Endothelial cell of umbilical vein (primary cell): ENCODE results near the gene OR52B4. TPM values are rescaled to one million over a fixed set of nuclear protein-coding genes. Genes with fewer than 3 reads are reported as not detected.

Experiments used
- BruUV-seq: library from RNA; stranded (reverse); fragments of 400-500 nt; replicated peaks from 2 replicates; lab custom pipeline; 2021; lab: Mats Ljungman, UMichigan
- CTCF ChIA-PET: fragments of 300-600, 350-600 bp; sonication (Branson Sonifier 250); formaldehyde crosslinking; loops from one replicate; lab custom pipeline; 2021; ENCODE audit warnings: antibody characterized with exemption, inconsistent platforms; lab: Charles Lee
- POLR2A ChIA-PET: fragments of 300-600, 350-600 bp; sonication (Branson Sonifier 250); formaldehyde crosslinking; loops from one replicate; lab custom pipeline; 2021; ENCODE audit warnings: antibody characterized with exemption, inconsistent platforms; lab: Charles Lee
- DNase-seq: peaks from one replicate; pipeline ENCODE4 v3.0.0-alpha.2; 2011; ENCODE audit warnings: low read depth, low spot score
- FAIRE-seq: peaks from 2 replicates; lab custom pipeline; 2011; peaks lifted over from hg19 to GRCh38; lab: Jason Lieb, UNC
- H2AFZ ChIP-seq: 2 replicates; pipeline ENCODE4 v1.6.0; 2012; ENCODE audit warnings: low read depth, low read length, control low read depth, inconsistent platforms
- H3K27ac ChIP-seq: 2 replicates; pipeline ENCODE4 v1.5.1; 2011; ENCODE audit warnings: low read depth, mild to moderate bottlenecking, control low read depth, low read length, moderate library complexity; ENCODE audit not compliant: insufficient read depth
- H3K27me3 ChIP-seq, 2 experiments: 2 replicates each; pipeline versions ENCODE4 v1.6.0 to v1.6.1; 2011; ENCODE audit warnings: low read length in 2 of 2, mixed read lengths in 1 of 2; ENCODE audit not compliant: control insufficient read depth in 2 of 2, insufficient read depth in 2 of 2
- H3K36me3 ChIP-seq, 2 experiments: 2 replicates in 1 of 2; 3 replicates in 1 of 2; pipeline ENCODE4 v1.5.1; 2011; ENCODE audit warnings: low read length in 2 of 2, mild to moderate bottlenecking in 1 of 2, moderate library complexity in 1 of 2; ENCODE audit not compliant: control insufficient read depth in 2 of 2, insufficient read depth in 2 of 2; ENCODE audit errors: extremely low read depth in 1 of 2
- H3K4me1 ChIP-seq: 3 replicates; pipeline ENCODE4 v1.5.1; 2011; ENCODE audit warnings: mild to moderate bottlenecking, low read length; ENCODE audit not compliant: control insufficient read depth, insufficient read depth; ENCODE audit errors: extremely low read depth
- H3K4me2 ChIP-seq: 2 replicates; pipeline ENCODE4 v1.6.1; 2011; ENCODE audit warnings: low read length, control low read depth, mixed read lengths; ENCODE audit not compliant: insufficient read depth
- H3K4me3 ChIP-seq, 3 experiments: fragments of 200-600 bp in 1 of 3; sonication (generic), shearing (Covaris generic) in 1 of 3; replicated peaks in 1 of 3; 2 replicates each; pipeline ENCODE4 v1.5.1; 2011 to 2016; ENCODE audit warnings: control low read depth in 3 of 3, low read length in 3 of 3, mild to moderate bottlenecking in 2 of 3, inconsistent platforms in 1 of 3, low read depth in 1 of 3, moderate library complexity in 1 of 3; ENCODE audit not compliant: insufficient read depth in 1 of 3
- H3K79me2 ChIP-seq: 2 replicates; pipeline ENCODE4 v1.6.0; 2012; ENCODE audit warnings: low read length, inconsistent platforms; ENCODE audit not compliant: control insufficient read depth, insufficient read depth
- H3K9ac ChIP-seq: replicated peaks from 2 replicates; pipeline ENCODE3; 2011; ENCODE audit warnings: low read length, control low read depth; ENCODE audit not compliant: insufficient read depth; ENCODE audit errors: extremely low read depth
- H3K9me1 ChIP-seq: replicated peaks from 3 replicates; pipeline ENCODE4 v1.6.0; 2011; ENCODE audit warnings: mild to moderate bottlenecking, low read length; ENCODE audit not compliant: control insufficient read depth, insufficient read depth; ENCODE audit errors: extremely low read depth
- H3K9me3 ChIP-seq: replicated peaks from 2 replicates; pipeline ENCODE4 v1.5.1; 2012; ENCODE audit warnings: low read length, inconsistent platforms; ENCODE audit not compliant: control insufficient read depth, insufficient read depth
- H4K20me1 ChIP-seq: replicated peaks from 2 replicates; pipeline ENCODE3; 2011; ENCODE audit warnings: mild to moderate bottlenecking, low read length; ENCODE audit not compliant: control insufficient read depth, insufficient read depth; ENCODE audit errors: extremely low read depth
- EZH2 ChIP-seq: IDR thresholded peaks from 2 replicates; pipeline ENCODE4 v1.6.1; 2012; ENCODE audit warnings: borderline replicate concordance, low read depth, mild to moderate bottlenecking, moderate library complexity, low read length, inconsistent platforms; ENCODE audit not compliant: severe bottlenecking
- FOS ChIP-seq: IDR thresholded peaks from 2 replicates; pipeline ENCODE4 v1.6.1; 2011; ENCODE audit warnings: mild to moderate bottlenecking, low read length, moderate library complexity, borderline replicate concordance; ENCODE audit not compliant: insufficient read depth
- GATA2 ChIP-seq: IDR thresholded peaks from 2 replicates; pipeline ENCODE4 v1.7.0; 2011; ENCODE audit warnings: low read depth, mild to moderate bottlenecking, moderate library complexity, mixed read lengths, low read length; ENCODE audit not compliant: insufficient read length, insufficient read depth
- JUN ChIP-seq: IDR thresholded peaks from 2 replicates; pipeline ENCODE4 v1.6.1; 2011; ENCODE audit warnings: borderline replicate concordance, low read depth; ENCODE audit not compliant: insufficient read length, insufficient read depth
- MYC ChIP-seq: IDR thresholded peaks from one replicate; pipeline ENCODE4 v1.6.1; 2011; ENCODE audit warnings: mild to moderate bottlenecking, low read depth, low read length
- POLR2A ChIP-seq: IDR thresholded peaks from 2 replicates; pipeline ENCODE4 v1.6.1; 2012; ENCODE audit warnings: low read depth, mild to moderate bottlenecking, control low read depth, low read length
- POLR2AphosphoS5 ChIP-seq: IDR thresholded peaks from 2 replicates; pipeline ENCODE4 v1.6.1; 2012; ENCODE audit warnings: low read depth, mild to moderate bottlenecking, control low read depth, low read length, moderate library complexity; ENCODE audit not compliant: insufficient read depth
- dilution Hi-C: fragments of 300-500 bp; cut with MboI; formaldehyde crosslinking; loops from one replicate; pipeline ENCODE4 v1.15.0; 2019; ENCODE audit warnings: low sequenced_read_pairs; ENCODE audit not compliant: extremely low pct_ligation_motif_present
- intact Hi-C: fragments of 100-400 bp; cut with micrococcal nuclease; formaldehyde crosslinking; loops from one replicate; pipeline ENCODE4 v1.10.0; 2022
- polyA plus RNA-seq, 4 experiments: library from polyadenylated mRNA; depleted of rRNA in 3 of 4; stranded (reverse) in 3 of 4; unstranded in 1 of 4; fragments of >200 nt; gene quantifications; 2 replicates each; pipeline versions ENCODE4 v1.2.1 to v1.2.3, GENCODE V29; 2011 to 2012; ENCODE audit warnings: missing spikeins in 1 of 4
- total RNA-seq: library from RNA; stranded (reverse); gene quantifications from 2 replicates; pipeline ENCODE4 v1.2.3, GENCODE V29; 2021
- TF ChIP-seq, protein P1 (sequence below): IDR thresholded peaks from 2 replicates; pipeline ENCODE4 v1.6.1; 2011; ENCODE audit not compliant: insufficient read depth, insufficient read length
- TF ChIP-seq, protein P2 (sequence below), 2 donors: IDR thresholded peaks; 1 replicate in 1 of 2; 2 replicates in 1 of 2; pipeline ENCODE4 v1.5.1; 2011; ENCODE audit warnings: low read length in 2 of 2, mild to moderate bottlenecking in 2 of 2, moderate library complexity in 2 of 2, control low read depth in 1 of 2, inconsistent platforms in 1 of 2, low read depth in 1 of 2; ENCODE audit not compliant: insufficient read depth in 1 of 2; ENCODE audit errors: extremely low read depth in 1 of 2

The OR52B4 gene
- total and polyA plus RNA-seq, 2 donors (not counting 3 experiments of a cell fraction or from before 2014, with no cell fraction given): not detected

DNA sequence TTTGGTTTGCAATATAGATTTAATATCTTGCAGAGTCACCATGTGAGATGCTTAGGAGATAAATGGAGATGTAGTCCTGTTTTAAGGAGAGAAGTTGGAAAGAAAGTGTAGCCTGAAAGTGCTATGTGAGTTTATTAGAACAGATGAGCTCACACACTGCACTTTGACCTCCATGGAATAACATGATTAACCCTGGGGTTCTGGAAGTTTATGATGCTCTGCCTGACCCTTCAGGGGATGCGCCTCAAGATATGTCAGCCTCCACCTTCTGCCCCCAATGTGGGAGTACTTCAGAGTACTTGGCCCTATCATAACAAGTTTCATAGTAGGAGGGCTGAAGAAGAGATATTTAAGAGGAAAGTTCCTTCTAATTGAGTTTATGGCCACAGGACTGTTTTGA is 48.6 kb upstream of the OR52B4 start:
- no peaks in the 10 kb centered on the region for H3K27me3 ChIP-seq
- TF ChIP-seq POLR2AphosphoS5 (no peak), POLR2A (no peak), FOS (no peak), MYC (no peak), GATA2 (no peak), EZH2 (no peak), JUN (no peak)
- TF ChIP-seq, protein P1, sequence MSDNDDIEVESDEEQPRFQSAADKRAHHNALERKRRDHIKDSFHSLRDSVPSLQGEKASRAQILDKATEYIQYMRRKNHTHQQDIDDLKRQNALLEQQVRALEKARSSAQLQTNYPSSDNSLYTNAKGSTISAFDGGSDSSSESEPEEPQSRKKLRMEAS: no peak
- TF ChIP-seq, protein P2, sequence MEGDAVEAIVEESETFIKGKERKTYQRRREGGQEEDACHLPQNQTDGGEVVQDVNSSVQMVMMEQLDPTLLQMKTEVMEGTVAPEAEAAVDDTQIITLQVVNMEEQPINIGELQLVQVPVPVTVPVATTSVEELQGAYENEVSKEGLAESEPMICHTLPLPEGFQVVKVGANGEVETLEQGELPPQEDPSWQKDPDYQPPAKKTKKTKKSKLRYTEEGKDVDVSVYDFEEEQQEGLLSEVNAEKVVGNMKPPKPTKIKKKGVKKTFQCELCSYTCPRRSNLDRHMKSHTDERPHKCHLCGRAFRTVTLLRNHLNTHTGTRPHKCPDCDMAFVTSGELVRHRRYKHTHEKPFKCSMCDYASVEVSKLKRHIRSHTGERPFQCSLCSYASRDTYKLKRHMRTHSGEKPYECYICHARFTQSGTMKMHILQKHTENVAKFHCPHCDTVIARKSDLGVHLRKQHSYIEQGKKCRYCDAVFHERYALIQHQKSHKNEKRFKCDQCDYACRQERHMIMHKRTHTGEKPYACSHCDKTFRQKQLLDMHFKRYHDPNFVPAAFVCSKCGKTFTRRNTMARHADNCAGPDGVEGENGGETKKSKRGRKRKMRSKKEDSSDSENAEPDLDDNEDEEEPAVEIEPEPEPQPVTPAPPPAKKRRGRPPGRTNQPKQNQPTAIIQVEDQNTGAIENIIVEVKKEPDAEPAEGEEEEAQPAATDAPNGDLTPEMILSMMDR (IDR thresholded peaks at IDR 0.05; ENCODE audit: extremely low read depth in 1 of 2, insufficient read depth in 1 of 2, low read depth in 1 of 2, low read length in 2 of 2): no peak
- intact Hi-C loops: no loop called here
- dilution Hi-C loops: no loop called here
- H3K9ac ChIP-seq: no peak overlapping the region
- H4K20me1 ChIP-seq: no peaks in the 10 kb centered on the region
- ChIA-PET POLR2A (no interaction called here), CTCF (no interaction called here)
- H3K36me3 ChIP-seq: no peaks in the 10 kb centered on the region
- H3K79me2 ChIP-seq: no peaks in the 10 kb centered on the region
- no peak overlapping the region for H3K4me2 ChIP-seq
- no TSS peak for BruUV-seq
- H3K4me3 ChIP-seq: no peak overlapping the region
- no peak for FAIRE-seq
- no peaks in the 10 kb centered on the region for H3K9me1 ChIP-seq
- no peak for DNase-seq
- H2AFZ ChIP-seq: no peak overlapping the region
- H3K27ac ChIP-seq: no peak overlapping the region
- H3K9me3 ChIP-seq: no peaks in the 10 kb centered on the region
- H3K4me1 ChIP-seq: no peaks in the 10 kb centered on the region
